HG03354 (cell line): ENCODE results near the gene HCRTR1.

Source experiments
- ATAC-seq: cut with Tn5 transposase; IDR thresholded peaks from one replicate; pipeline ENCODE4 v1.9.1; 2021; ENCODE audit warnings: mild to moderate bottlenecking; ENCODE audit not compliant: unreplicated experiment, poor library complexity, severe bottlenecking

HCRTR1 gene

DNA sequence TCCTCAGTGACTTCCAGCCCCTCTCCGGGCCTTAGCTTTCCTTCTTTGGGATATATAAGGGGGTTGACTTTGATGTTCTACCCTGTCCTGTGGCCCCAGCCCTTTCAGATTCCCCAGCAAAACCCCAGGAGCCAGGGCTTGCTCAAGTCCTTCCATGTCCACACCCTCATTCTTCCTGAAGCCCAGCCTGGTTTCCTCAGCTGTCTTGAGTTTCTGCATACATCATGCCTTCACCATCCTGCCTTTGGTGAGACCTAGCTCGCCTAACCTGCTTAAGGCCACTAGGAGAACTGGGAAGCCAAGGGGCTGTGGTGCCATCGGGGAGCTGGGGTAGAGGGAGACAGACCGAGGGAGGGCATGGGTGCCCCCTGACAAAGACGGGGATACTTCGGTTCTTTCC is 44.4 kb downstream of the HCRTR1 start:
- no peak for ATAC-seq

DNA sequence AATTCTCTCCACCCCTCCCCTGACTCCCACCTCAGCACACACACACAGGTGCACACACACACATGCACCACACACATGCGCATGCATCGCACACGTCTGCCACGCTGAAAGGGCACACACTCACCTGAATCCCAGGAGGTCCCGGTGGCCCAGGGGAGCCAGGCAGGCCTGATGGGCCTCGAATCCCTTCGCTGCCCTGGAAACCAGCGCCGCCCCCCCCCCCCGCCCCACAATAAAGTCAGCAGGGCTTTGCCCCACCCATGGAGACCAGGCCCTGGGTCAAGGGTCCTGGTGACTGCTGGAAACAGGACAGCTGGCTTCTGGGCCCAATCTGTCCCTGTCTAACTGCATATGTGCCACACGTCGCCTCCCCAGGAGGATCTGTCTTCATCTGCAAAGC is 45.0 kb downstream of the HCRTR1 start:
- no peak for ATAC-seq

- no peak for ATAC-seq
These were observed 46.3 kb downstream of the HCRTR1 start for GRCh38 chr1:31663622-31664452.

- ATAC-seq = no peak
These were observed 47.0 kb downstream of the HCRTR1 start for GRCh38 chr1:31664528-31664927.

- no peak for ATAC-seq
These were observed 47.9 kb downstream of the HCRTR1 start for GRCh38 chr1:31665234-31665878.

DNA sequence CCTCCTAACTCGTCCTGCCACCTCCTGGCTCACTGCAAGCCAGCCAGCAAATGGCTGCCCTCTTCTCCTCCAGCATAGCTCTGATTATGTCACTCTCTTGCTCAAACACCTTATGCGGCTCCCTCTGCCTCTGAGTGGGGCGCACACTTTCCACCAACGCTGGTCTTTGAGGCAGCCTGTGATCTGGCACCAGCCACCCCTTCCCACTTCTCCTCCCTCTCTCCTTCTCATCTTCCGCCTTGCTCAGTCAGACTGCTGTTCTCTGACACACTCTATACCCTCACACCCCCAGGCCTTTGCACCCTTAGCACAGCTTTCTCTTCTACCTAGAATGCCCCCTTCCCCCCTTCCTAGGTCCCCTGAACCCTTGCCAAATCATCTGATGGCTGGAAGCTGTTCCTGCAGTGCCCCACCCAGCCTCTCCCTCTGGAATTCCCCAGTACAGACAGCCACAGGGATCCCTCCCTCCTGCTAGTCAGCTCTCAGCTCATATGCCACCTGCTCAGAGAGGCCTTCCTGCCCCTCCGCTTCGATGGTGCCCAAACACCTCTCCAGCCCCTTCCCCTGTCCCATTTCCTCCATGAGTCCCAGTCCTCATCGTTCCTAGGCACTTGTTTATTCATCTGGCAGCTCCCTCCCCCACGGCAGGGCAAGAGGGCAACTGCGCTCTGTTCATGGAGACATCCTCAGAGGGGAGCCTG is 48.9 kb downstream of the HCRTR1 start:
- ATAC-seq = no peak

DNA sequence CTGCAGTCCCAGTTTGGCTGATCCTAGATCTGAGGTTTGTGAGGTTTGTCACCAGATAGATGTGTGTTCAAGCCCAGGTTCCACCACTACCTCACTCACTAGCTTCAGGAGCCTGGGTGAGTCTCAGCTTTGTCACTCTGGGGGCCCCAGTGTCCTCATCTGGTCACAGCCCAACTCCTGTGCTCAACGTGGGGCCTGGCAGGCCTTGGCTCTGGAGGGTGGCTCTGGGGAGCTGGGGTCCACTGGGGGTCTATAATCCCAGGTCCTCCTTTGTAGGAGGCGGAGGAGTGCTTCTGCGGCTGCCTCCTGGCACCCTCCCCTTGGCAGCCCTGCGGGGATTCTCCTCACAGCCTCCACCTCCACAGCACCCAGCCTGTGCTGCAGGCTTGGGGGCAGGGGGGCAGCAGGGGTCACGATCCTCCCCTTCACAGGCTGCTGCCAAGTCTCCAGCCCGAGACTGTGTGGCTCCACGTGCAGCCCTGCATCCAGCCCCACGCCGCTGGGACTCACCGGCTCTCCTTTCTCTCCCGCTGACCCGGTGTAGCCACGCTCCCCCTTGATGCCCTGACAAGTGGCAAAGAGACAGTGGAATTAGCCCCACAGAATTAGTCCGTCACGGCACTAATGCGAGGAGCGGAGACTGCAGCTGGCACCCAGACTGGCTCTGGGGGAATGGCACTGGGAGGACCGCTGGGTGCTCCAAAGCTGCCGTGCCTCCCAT is 49.7 kb downstream of the HCRTR1 start:
- ATAC-seq = no peak

- ATAC-seq = no peak
These were observed 50.9 kb downstream of the HCRTR1 start for GRCh38 chr1:31668303-31668883.

- ATAC-seq = no peak
These were observed 51.9 kb downstream of the HCRTR1 start for GRCh38 chr1:31669433-31669785.

- no peak for ATAC-seq
These were observed 52.5 kb downstream of the HCRTR1 start for GRCh38 chr1:31669786-31670592.

DNA sequence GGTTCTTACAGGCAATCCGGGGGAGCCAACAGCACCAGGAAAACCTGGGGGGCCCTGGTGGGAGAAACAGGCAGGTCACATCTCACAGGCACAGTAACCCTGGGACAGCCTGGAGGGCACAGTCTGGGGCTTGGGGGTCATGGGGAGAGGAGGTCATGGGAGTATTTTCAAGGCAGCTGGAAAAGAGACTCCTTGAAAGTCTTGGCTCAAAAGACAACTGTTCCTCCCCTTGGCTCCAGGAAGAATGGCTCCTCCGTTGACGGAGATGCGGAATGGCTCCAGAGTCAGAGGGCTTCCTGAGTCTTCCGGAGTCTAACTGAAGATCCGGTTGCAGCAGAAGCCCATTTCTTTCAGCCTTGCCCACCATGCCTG is 53.1 kb downstream of the HCRTR1 start:
- no peak for ATAC-seq

DNA sequence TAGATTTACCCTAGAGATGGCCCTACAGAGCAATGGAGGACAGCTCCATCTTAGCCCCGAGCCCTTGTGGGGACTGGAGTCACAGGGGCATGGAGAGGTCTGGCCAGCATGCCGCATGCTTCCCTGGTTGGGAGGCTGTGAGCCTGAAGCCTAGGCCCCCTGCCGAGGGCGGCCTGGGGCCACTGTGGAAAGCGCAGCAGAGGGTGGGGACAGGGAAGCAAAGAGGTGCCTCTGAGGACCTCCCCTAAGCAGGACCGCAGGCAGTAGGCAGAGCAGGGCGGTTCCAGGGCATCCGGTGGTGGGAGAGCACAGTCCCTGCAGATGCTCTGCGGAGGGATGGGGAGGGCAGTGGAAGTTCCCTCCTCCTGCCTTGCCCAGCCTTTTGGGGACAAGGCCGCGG is 53.7 kb downstream of the HCRTR1 start:
- no peak for ATAC-seq

DNA sequence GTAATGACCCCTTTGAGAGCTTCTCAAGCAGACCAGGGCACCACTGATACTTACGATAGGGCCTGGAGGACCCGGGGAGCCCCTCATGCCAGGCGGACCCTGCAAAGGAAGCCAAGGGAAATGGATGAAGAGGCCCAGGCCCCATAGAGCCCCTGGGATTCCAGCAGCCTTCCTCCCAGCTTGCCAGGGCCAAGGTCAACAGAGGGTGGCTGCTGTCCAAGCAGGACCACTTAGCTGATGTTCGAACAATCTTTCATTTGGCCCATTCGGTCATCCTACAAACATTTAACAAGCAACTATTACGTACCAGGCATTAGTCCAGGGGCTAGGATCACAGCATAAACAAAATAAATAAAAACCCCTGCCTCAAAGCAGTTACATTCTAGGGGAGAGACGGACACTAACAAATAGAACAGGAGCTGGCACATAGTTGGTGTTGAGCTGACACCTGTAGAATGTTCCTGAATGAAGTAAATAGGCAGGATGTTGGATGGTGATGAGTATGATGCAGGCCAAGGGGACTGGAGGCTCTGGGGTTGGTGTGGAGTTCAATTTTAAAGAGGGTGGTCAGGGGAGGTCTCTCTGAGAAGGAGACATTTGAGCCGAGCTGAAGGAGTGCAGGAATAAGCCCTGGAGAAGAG is 54.2 kb downstream of the HCRTR1 start:
- ATAC-seq = no peak

DNA sequence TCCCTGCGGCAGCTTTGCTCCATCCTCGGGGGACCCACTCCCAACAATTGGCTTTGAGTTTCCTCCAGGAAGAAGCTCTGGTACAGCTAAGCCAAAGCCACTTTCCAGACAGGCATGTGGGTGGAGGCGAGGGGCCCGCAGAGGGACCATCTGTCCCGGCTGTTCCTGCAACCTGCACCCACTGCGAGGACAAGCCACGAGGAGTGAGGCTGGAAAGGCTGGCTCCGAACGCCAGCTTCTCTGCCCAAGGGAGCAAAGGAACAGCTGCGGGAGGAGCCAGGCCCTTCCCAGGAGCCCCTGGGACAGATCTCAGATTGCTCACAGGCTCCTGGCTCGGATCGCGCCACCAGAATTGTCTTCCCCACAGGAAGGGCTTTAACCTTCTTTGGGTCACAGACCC is 55.5 kb downstream of the HCRTR1 start:
- ATAC-seq = no peak

- no peak for ATAC-seq
These were observed 55.9 kb downstream of the HCRTR1 start for GRCh38 chr1:31673433-31673832.

- no peak for ATAC-seq
These were observed 57.1 kb downstream of the HCRTR1 start for GRCh38 chr1:31674626-31675025.

GRCh38 chr1:31675161-31675560 is 57.7 kb downstream of the HCRTR1 start:
- no peak for ATAC-seq

GRCh38 chr1:31675756-31676155 is 58.3 kb downstream of the HCRTR1 start:
- no peak for ATAC-seq
